HepG2 (cell line): Measurements from ENCODE around the gene ACBD7. TPM values are rescaled to one million over a fixed set of nuclear protein-coding genes. Genes with fewer than 3 reads are reported as not detected.

Experiments used
- ADNP ChIP-seq: sonication (generic); formaldehyde crosslinking; IDR thresholded peaks from 2 replicates; pipeline ENCODE4 v1.4.0; 2020; ENCODE audit warnings: missing genetic modification reagents
- CCDC6 ChIP-seq: sonication (generic); formaldehyde crosslinking; IDR thresholded peaks from 2 replicates; pipeline ENCODE4 v1.8.1; 2022; ENCODE audit warnings: mild to moderate bottlenecking, missing genetic modification reagents, moderate library complexity
- CENPX ChIP-seq: sonication (generic); formaldehyde crosslinking; IDR thresholded peaks from 2 replicates; pipeline ENCODE4 v1.9.0; 2021; ENCODE audit warnings: mild to moderate bottlenecking, missing genetic modification reagents, moderate library complexity
- DPF2 ChIP-seq: sonication (generic); formaldehyde crosslinking; IDR thresholded peaks from 2 replicates; pipeline ENCODE4 v1.4.0; 2020; ENCODE audit warnings: mild to moderate bottlenecking, low read depth, missing genetic modification reagents, borderline replicate concordance
- KAT7 ChIP-seq: IDR thresholded peaks from 2 replicates; pipeline ENCODE4 v1.6.1; 2018; ENCODE audit warnings: borderline replicate concordance, missing compliant biosample characterization
- KDM6A ChIP-seq: IDR thresholded peaks from 2 replicates; pipeline ENCODE4 v1.6.1; 2016; ENCODE audit warnings: low read depth
- NFE2L2 ChIP-seq: fragments of 150-350 bp; IDR thresholded peaks from 2 replicates; pipeline ENCODE4 v1.6.1; 2014; ENCODE audit warnings: low read length
- PPARG ChIP-seq: conservative IDR thresholded peaks from 2 replicates; pipeline ENCODE4 v1.6.1; 2016; ENCODE audit warnings: missing biosample characterization, missing genetic modification reagents
- RAD21 ChIP-seq: fragments of 450-650 bp; formaldehyde crosslinking; IDR thresholded peaks from 2 replicates; pipeline ENCODE4 v1.5.0; 2020; ENCODE audit warnings: mild to moderate bottlenecking
- SMAD3 ChIP-seq: sonication (generic); formaldehyde crosslinking; IDR thresholded peaks from 2 replicates; pipeline ENCODE4 v1.4.0; 2020; ENCODE audit warnings: missing genetic modification reagents
- SP140L ChIP-seq: sonication (generic); formaldehyde crosslinking; IDR thresholded peaks from 2 replicates; pipeline ENCODE4 v1.4.0; 2020; ENCODE audit warnings: missing genetic modification reagents, borderline replicate concordance
- TBL1XR1 ChIP-seq: fragments of 150-350 bp; IDR thresholded peaks from 2 replicates; pipeline ENCODE4 v1.6.1; 2014; ENCODE audit warnings: borderline replicate concordance, low read length; ENCODE audit not compliant: partially characterized antibody
- TCF7L2 ChIP-seq: IDR thresholded peaks from 2 replicates; pipeline ENCODE4 v1.6.1; 2011; ENCODE audit warnings: mild to moderate bottlenecking, low read depth, low read length, moderate library complexity
- TRIM24 ChIP-seq: sonication (generic); formaldehyde crosslinking; IDR thresholded peaks from 2 replicates; pipeline ENCODE4 v1.8.0; 2022; ENCODE audit warnings: mild to moderate bottlenecking, missing genetic modification reagents
- ZBTB7B ChIP-seq: sonication (generic); formaldehyde crosslinking; IDR thresholded peaks from 2 replicates; pipeline ENCODE4 v1.4.0; 2020; ENCODE audit warnings: missing genetic modification reagents
- ZNF260 ChIP-seq: sonication (generic); formaldehyde crosslinking; IDR thresholded peaks from 2 replicates; pipeline ENCODE4 v1.4.0; 2020; ENCODE audit warnings: missing genetic modification reagents, low read depth, mild to moderate bottlenecking, borderline replicate concordance
- ZNF431 ChIP-seq: sonication (generic); formaldehyde crosslinking; IDR thresholded peaks from 2 replicates; pipeline ENCODE4 v1.9.0; 2022; ENCODE audit warnings: missing genetic modification reagents, low read depth, mild to moderate bottlenecking, borderline replicate concordance
- ZNF619 ChIP-seq: sonication (generic); formaldehyde crosslinking; IDR thresholded peaks from 2 replicates; pipeline ENCODE4 v1.4.0; 2020; ENCODE audit warnings: mild to moderate bottlenecking, missing genetic modification reagents
- ZSCAN22 ChIP-seq: sonication (generic); formaldehyde crosslinking; IDR thresholded peaks from 2 replicates; pipeline ENCODE4 v1.4.0; 2020; ENCODE audit warnings: mild to moderate bottlenecking, missing genetic modification reagents
- polyA plus RNA-seq, 8 experiments: library from polyadenylated mRNA; depleted of rRNA in 3 of 8; stranded (reverse) in 7 of 8; unstranded in 1 of 8; fragments of >200 nt; fragmentation: Illumina TruSeq in 4 of 8; extraction: Trizol in 4 of 8; gene quantifications; 2 replicates each; pipeline versions ENCODE4 v1.2.1 to v1.2.3, GENCODE V29; 2011 to 2016; ENCODE audit warnings: low read depth in 4 of 8, missing spikeins in 1 of 8, mixed read lengths in 1 of 8; ENCODE audit not compliant: insufficient read depth in 1 of 8
- total RNA-seq, 5 experiments: library from RNA; depleted of rRNA; stranded (reverse); fragments of >200 nt; fragmentation: Illumina TruSeq; extraction: Trizol; gene quantifications; 2 replicates each; pipeline ENCODE4 v1.2.3, GENCODE V29; 2016; ENCODE audit warnings: low read depth in 1 of 5
- TF ChIP-seq, protein P1 (sequence below): sonication (generic); formaldehyde crosslinking; IDR thresholded peaks from 2 replicates; pipeline ENCODE4 v1.8.1; 2023; ENCODE audit warnings: mild to moderate bottlenecking, missing genetic modification reagents
- TF ChIP-seq, protein P2 (sequence below): sonication (generic); formaldehyde crosslinking; IDR thresholded peaks from 2 replicates; pipeline ENCODE4 v1.8.0; 2022; ENCODE audit warnings: missing genetic modification reagents, mild to moderate bottlenecking, inconsistent platforms, borderline replicate concordance
- TF ChIP-seq, protein P3 (sequence below): sonication (generic); formaldehyde crosslinking; IDR thresholded peaks from 2 replicates; pipeline ENCODE4 v1.5.0; 2020; ENCODE audit warnings: missing genetic modification reagents

Gene ACBD7
- total and polyA plus RNA-seq, 2 of the 13 experiments (the other 11 are each of a cell fraction or from before 2014, with no cell fraction given), result 1.4 to 2.6 TPM

DNA sequence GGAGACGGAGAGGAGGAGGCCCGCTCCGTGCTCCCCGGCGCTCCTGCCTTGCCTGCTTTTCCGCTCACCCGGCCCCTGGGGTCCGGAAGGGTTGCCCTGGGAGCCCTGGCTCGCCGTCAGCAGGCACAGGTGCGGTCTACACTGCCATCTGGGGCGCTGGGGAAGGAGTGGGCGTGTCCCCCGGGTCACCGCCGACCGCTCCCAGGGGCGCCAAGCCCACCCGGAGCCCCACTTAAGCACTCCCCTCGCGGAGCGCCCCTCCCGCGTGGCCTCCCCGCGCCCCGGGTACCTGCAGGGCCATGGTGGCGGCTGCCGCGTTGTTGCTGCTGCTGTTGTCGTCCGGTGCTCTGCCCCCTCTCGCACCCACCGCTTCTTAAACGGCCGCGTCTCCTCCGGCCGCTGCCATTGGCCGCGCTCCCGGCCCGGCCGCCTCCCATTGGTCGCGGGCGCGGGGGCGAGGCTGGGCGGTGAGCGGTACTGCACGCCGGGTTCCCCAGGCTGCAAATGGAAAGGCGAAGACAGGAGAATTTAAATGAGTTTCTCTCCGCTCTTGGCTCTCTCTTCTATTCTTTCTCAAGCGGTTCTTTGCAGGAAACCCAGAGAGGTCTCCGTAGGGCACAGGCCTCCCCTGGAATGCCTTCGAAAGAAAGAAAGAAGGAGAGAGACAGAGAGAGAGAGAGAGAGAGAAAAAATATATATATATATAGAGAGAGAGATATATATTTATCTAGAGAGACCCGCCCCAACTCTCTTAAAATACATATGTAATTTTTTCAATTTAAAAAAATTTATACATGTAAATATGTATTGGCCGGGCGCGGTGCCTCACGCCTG lies at the start of gene ACBD7 (continued):
- TF ChIP-seq RAD21 (CRISPR knock-in tag) (no peak), CCDC6 (CRISPR knock-in tag) (no peak; the same call in 1 of the 2 replicates), DPF2 (CRISPR knock-in tag) (no peak), PPARG (CRISPR knock-in tag) (no peak), TCF7L2 (no peak), ZSCAN22 (CRISPR knock-in tag) (no peak), TBL1XR1 (no peak), ZNF431 (CRISPR knock-in tag) (no peak), ZBTB7B (CRISPR knock-in tag) (peak; percentile 70), CENPX (CRISPR knock-in tag) (no peak), TRIM24 (no peak), KDM6A (CRISPR knock-in tag) (no peak), ZNF619 (no peak), KAT7 (no peak), ZNF260 (CRISPR knock-in tag) (no peak), SP140L (CRISPR knock-in tag) (no peak), ADNP (no peak), NFE2L2 (no peak), SMAD3 (CRISPR knock-in tag) (no peak)
- TF ChIP-seq, protein P1, sequence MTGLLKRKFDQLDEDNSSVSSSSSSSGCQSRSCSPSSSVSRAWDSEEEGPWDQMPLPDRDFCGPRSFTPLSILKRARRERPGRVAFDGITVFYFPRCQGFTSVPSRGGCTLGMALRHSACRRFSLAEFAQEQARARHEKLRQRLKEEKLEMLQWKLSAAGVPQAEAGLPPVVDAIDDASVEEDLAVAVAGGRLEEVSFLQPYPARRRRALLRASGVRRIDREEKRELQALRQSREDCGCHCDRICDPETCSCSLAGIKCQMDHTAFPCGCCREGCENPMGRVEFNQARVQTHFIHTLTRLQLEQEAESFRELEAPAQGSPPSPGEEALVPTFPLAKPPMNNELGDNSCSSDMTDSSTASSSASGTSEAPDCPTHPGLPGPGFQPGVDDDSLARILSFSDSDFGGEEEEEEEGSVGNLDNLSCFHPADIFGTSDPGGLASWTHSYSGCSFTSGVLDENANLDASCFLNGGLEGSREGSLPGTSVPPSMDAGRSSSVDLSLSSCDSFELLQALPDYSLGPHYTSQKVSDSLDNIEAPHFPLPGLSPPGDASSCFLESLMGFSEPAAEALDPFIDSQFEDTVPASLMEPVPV (CRISPR knock-in tag), result peak; percentile 71; the same call in 1 of the 2 replicates
- TF ChIP-seq, protein P2, sequence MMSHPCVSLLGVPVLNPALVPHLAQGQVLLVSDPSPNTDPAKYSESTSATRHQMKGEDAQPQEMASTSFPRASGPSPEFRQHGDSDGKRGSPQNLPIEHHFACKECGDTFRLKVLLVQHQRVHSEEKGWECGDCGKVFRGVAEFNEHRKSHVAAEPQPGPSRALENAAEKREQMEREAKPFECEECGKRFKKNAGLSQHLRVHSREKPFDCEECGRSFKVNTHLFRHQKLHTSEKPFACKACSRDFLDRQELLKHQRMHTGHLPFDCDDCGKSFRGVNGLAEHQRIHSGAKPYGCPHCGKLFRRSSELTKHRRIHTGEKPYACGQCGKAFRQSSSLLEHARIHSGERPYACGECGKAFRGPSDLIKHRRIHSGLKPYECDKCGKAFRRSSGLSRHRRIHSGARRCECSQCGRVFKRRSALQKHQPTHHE (CRISPR knock-in tag), result no peak
- TF ChIP-seq, protein P3, sequence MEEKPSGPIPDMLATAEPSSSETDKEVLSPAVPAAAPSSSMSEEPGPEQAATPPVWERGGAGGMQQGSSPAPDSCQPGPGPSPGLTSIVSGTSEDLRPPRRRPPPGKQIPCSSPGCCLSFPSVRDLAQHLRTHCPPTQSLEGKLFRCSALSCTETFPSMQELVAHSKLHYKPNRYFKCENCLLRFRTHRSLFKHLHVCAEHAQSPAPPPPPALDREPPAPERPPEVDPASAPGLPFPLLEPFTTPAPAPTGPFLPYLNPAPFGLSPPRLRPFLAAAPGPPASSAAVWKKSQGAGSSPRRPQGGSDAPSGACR (CRISPR knock-in tag), result no peak
